BE2C (cell line): ENCODE data around the gene PRSS21.
A peak's percentile ranks its signal among the peaks of the same experiment; 100 is the strongest.

Experiments
- DNase-seq: peaks from one replicate; pipeline ENCODE4 v3.0.0-alpha.2; 2020
- H3K27me3 ChIP-seq: fragments of 250-450 bp; sonication (Bioruptor Pico); 2 replicates; pipeline ENCODE4 v1.5.1; 2020; ENCODE audit warnings: mild to moderate bottlenecking
- H3K36me3 ChIP-seq: fragments of 250-450 bp; sonication (Bioruptor Pico); 2 replicates; pipeline ENCODE4 v1.5.1; 2020; ENCODE audit warnings: mild to moderate bottlenecking
- H3K4me1 ChIP-seq: fragments of 250-450 bp; sonication (Bioruptor Pico); 2 replicates; pipeline ENCODE4 v1.5.1; 2020
- H3K4me3 ChIP-seq: 2 replicates; pipeline ENCODE4 v1.5.1; 2011; ENCODE audit warnings: low read depth, low read length
- H3K9me3 ChIP-seq: fragments of 250-450 bp; sonication (Bioruptor Pico); 2 replicates; pipeline ENCODE4 v1.5.1; 2020
- TF ChIP-seq, protein P1 (sequence below): IDR thresholded peaks from 2 replicates; pipeline ENCODE4 v1.5.1; 2012; ENCODE audit warnings: mild to moderate bottlenecking, low read depth, low read length

Gene PRSS21

DNA sequence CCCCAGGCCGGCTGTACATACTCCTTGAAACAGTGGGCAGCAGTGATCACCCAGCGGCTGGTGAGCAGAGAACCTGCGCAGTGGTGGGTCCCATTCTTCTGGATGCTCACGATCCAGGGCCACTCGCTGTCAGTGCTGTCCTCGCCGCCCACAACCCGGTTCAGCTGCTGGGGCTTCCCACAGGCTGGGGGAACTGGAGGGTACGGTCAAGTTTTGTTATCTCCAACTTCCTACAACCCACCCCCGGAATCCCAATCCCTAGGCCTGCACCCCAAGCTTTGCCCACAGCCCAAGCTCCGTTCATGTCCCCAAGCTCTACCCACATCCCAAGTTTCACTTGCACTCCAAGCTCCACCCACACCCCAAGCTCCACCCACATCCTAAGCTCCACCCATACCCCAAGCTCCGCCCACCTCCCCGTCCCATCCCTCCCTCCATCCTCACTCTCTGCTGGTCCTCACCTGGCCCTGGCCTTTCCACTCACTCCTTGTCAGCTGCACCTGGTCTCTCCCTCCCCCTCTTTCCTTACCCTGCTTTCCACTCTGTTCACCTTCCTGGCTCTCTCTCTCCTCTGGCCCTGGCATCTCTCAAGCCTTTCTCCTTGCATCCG lies 39.1 kb downstream of the PRSS21 start:
- TF ChIP-seq, protein P1, sequence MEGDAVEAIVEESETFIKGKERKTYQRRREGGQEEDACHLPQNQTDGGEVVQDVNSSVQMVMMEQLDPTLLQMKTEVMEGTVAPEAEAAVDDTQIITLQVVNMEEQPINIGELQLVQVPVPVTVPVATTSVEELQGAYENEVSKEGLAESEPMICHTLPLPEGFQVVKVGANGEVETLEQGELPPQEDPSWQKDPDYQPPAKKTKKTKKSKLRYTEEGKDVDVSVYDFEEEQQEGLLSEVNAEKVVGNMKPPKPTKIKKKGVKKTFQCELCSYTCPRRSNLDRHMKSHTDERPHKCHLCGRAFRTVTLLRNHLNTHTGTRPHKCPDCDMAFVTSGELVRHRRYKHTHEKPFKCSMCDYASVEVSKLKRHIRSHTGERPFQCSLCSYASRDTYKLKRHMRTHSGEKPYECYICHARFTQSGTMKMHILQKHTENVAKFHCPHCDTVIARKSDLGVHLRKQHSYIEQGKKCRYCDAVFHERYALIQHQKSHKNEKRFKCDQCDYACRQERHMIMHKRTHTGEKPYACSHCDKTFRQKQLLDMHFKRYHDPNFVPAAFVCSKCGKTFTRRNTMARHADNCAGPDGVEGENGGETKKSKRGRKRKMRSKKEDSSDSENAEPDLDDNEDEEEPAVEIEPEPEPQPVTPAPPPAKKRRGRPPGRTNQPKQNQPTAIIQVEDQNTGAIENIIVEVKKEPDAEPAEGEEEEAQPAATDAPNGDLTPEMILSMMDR: no peak
- Histone ChIP-seq H3K9me3 (no peaks in the 10 kb centered on the region), H3K36me3 (no peaks in the 10 kb centered on the region), H3K27me3 (peaks cover 41% of the 10 kb centered on the region), H3K4me1 (no peaks in the 10 kb centered on the region), H3K4me3 (no peak overlapping the region)
- DNase-seq: peak; percentile 51

DNA sequence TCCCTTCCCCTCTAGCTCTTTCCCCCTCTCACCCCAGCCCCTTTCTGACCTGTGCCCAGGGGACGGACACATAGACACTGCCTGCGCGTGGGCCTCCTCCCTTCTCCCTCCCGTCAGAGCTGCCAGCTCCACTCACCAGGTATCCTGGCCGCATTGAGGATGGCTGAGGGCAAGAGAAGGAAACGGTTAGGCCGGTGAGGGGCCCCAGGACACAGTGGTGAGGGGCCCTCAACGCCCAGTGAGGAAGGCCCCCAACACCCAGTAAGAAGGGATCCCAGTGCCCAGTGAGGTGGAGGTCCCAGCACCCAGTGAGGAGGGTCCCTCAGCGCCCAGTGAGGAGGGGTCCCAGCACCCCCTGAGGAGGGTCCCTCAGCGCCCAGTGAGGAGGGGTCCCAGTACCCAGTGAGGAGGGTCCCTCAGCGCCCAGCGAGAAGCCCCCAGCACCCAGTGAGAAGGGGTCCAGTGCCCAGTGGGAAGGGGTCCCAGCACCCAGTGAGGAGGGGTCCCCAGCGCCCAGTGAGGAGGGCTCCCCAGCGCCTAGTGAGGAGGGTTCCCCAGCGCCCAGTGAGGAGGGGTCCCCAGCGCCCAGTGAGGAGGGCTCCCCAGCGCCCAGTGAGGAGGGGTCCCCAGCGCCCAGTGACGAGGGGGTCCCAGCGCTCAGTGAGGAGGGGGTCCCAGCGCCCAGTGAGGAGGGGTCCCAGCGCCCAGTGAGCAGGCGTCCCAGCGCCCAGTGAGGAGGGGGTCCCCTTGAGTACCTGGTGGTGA lies 39.8 kb downstream of the PRSS21 start:
- Histone ChIP-seq H3K4me1 (no peaks in the 10 kb centered on the region), H3K9me3 (no peaks in the 10 kb centered on the region), H3K4me3 (no peak overlapping the region), H3K27me3 (peaks cover 47% of the 10 kb centered on the region), H3K36me3 (no peaks in the 10 kb centered on the region)
- TF ChIP-seq, protein P1: no peak
- DNase-seq: no peak

DNA sequence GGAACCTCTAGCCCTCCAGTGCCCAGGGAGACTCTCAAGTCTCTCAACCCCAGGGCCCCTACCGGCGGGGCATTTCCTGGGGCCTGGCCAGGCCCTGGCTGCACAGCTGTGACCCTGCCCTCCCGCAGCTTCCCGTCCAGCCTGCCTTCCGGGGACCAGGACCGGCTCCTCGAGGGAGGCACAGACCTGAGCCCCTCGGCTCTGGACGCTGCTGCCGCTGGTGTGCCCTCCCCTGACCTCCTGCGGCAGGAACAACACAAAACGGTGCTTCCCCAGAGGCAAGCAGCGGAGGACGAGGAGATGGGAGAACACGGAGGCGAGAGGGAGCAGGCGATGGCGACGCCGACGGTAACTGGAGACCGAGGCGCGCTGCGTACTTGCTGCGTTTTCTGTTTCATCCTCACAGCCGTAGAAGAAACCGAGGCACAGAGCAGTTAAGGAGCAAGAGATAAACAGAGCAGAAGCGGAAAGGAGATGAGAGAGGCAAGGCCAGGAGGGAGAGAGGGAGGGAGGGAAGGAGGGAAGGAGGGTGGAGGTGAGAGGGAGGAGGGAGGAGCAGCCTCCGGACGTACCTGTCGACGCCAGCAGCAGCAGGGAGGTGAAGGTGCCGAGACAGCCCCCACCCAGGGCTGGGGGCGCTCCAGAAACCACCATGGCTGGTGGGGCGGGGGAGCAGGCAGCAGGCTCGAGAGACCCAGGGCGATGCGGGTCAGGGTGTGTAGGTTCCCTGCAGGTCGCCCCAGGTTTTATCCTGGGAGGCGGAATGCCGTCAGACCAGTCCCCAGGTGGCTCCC lies 40.6 kb downstream of the PRSS21 start, which contains the start of gene PRSS22:
Gene PRSS22 (minus strand): TSS at position 720 of the 794 bp plus-strand sequence. CDS start 66 bp downstream, at position 654.
- H3K27me3 ChIP-seq: peaks cover 47% of the 10 kb centered on the region
- H3K4me1 ChIP-seq: no peaks in the 10 kb centered on the region
- no peak within 1 kb of the TSS for H3K4me3 ChIP-seq
- H3K9me3 ChIP-seq: no peaks in the 10 kb centered on the region
- DNase-seq: no peak
- H3K36me3 ChIP-seq: no peaks in the 10 kb centered on the region
- TF ChIP-seq, protein P1: no peak

DNA sequence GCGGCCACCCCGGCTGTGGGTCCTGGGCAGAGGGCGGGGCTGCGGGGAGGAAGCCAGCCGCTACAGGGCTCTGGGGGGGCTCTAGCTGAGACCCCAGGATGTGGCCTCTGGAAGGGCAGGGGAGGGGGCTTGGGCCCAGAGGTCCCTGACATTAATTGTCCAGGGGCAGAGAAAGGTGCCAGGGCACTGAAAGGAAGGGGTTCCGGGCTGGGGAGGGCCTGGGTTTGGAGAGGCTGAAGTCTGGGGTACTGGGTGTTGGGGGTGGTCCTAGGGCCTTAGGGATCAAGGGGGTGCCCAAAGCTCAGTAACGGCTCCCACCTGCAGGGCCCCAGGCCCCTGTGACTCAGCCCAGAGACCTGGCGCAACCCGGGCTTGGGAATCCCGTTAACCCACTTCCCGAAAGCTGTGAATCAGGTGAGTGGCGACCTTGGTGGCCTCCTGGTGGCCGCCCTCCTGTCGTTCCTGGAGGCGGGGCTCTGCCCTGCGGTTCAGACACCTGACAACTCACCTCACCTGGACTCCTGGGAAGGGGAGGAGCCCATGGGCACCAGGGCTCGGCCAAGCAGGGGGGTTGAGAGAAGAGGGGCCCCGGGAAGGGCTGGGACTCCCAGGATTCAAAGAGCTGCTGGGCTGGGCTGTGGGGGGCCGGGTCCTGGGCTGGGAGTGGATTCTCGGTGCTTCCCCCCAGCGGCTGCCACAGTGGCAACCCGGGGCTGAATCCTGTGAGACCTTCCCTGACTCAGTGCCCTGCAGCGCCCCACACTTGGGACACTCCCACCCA lies 41.4 kb downstream of the PRSS21 start:
- TF ChIP-seq, protein P1: no peak
- Histone ChIP-seq H3K36me3 (no peaks in the 10 kb centered on the region), H3K27me3 (peaks cover 47% of the 10 kb centered on the region), H3K4me3 (no peak overlapping the region), H3K9me3 (no peaks in the 10 kb centered on the region), H3K4me1 (no peaks in the 10 kb centered on the region)
- DNase-seq: no peak

DNA sequence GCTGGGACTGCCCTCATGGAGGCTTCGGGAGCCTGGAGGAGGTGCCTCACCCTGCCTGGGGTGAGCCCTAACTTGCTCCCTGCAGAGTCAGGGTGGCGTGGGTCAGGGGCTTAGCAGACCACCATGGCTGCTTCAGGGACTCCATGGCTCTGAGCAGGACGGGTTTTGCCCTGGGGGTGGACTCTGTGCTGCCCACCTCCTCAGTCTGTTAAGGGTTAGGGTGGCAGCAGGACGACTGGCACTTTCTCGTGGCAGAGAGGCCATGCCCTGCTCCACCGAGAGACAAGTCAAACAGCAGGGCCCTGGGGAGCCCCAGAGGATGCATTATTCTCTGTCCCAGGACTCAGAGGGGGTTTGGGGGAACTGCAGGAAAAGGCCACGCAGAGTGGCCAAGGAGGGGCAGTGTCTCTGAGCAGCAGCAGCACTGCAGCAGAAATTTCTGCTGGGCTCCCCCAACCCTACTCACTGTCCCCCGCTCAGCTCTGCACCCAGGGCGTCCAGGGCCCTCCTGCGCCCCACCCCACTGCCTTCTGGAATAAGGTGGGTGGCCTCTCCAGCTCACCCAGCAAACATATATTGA lies 42.7 kb downstream of the PRSS21 start:
- DNase-seq: no peak
- no peaks in the 10 kb centered on the region for H3K36me3 ChIP-seq
- H3K4me1 ChIP-seq: no peaks in the 10 kb centered on the region
- TF ChIP-seq, protein P1: no peak
- H3K9me3 ChIP-seq: no peaks in the 10 kb centered on the region
- no peak overlapping the region for H3K4me3 ChIP-seq
- H3K27me3 ChIP-seq: peaks cover 55% of the 10 kb centered on the region
